HG03108 (cell line): Measurements from ENCODE around the gene OXNAD1.

ENCODE experiments used
- ATAC-seq: cut with Tn5 transposase; IDR thresholded peaks from one replicate; pipeline ENCODE4 v1.9.1; 2021; ENCODE audit warnings: moderate library complexity; ENCODE audit not compliant: unreplicated experiment

The OXNAD1 gene

GRCh38 chr3:16277471-16277870, 12.5 kb downstream of the OXNAD1 start:
- no peak for ATAC-seq

- ATAC-seq, result no peak
Observed at GRCh38 chr3:16279010-16279801, 14.2 kb downstream of the OXNAD1 start.

GRCh38 chr3:16280671-16281070, 15.7 kb downstream of the OXNAD1 start:
- ATAC-seq, result no peak

- no peak for ATAC-seq
Observed at GRCh38 chr3:16284633-16285032, 19.6 kb downstream of the OXNAD1 start.

- peak; percentile 65 for ATAC-seq
Observed at GRCh38 chr3:16286161-16286560, 21.1 kb downstream of the OXNAD1 start.

- no peak for ATAC-seq
Observed at GRCh38 chr3:16286751-16287543, 21.9 kb downstream of the OXNAD1 start.

GRCh38 chr3:16288664-16289063, 23.7 kb downstream of the OXNAD1 start:
- ATAC-seq, result no peak

GRCh38 chr3:16289144-16289889, 24.3 kb downstream of the OXNAD1 start:
- no peak for ATAC-seq

- ATAC-seq, result no peak
Observed at GRCh38 chr3:16290007-16290826, 25.2 kb downstream of the OXNAD1 start.

- no peak for ATAC-seq
Observed at GRCh38 chr3:16290827-16291196, 25.8 kb downstream of the OXNAD1 start.

GRCh38 chr3:16294844-16295243, 29.8 kb downstream of the OXNAD1 start:
- ATAC-seq, result no peak

GRCh38 chr3:16295298-16295890, 30.4 kb downstream of the OXNAD1 start:
- no peak for ATAC-seq

- no peak for ATAC-seq
Observed at GRCh38 chr3:16297997-16298885, 33.2 kb downstream of the OXNAD1 start.

- no peak for ATAC-seq
Observed at GRCh38 chr3:16298891-16299290, 33.9 kb downstream of the OXNAD1 start.

GRCh38 chr3:16299746-16300145, 34.7 kb downstream of the OXNAD1 start:
- no peak for ATAC-seq

- peak; percentile 45 for ATAC-seq
Observed at GRCh38 chr3:16300307-16300706, 35.3 kb downstream of the OXNAD1 start.

- peak; percentile 76 for ATAC-seq
Observed at GRCh38 chr3:16300881-16301359, 35.9 kb downstream of the OXNAD1 start.

- no peak for ATAC-seq
Observed at GRCh38 chr3:16301507-16301906, 36.5 kb downstream of the OXNAD1 start.

GRCh38 chr3:16302082-16302631, 37.1 kb downstream of the OXNAD1 start:
- ATAC-seq, result no peak
